K562 (cell line): ENCODE measurements around the gene ZNF143. TPM values are rescaled to one million over a fixed set of nuclear protein-coding genes. Genes with fewer than 3 reads are reported as not detected.
A peak's percentile ranks its signal among the peaks of the same experiment; 100 is the strongest.

Experiments
- BCLAF1 ChIP-seq, 2 experiments: fragments of 450-650 bp in 1 of 2; IDR thresholded peaks; 2 replicates each; pipeline ENCODE4 v1.6.1; 2011 to 2017; ENCODE audit warnings: low read depth in 2 of 2, antibody characterized with exemption in 1 of 2, borderline replicate concordance in 1 of 2, low read length in 1 of 2, mild to moderate bottlenecking in 1 of 2, mixed read lengths in 1 of 2; ENCODE audit not compliant: control insufficient read depth in 1 of 2
- CHD4 ChIP-seq: fragments of 200-600 bp; sonication (generic); IDR thresholded peaks from 3 replicates; pipeline ENCODE4 v1.6.1; 2012; ENCODE audit warnings: low read depth, mild to moderate bottlenecking, mixed read lengths, low read length, inconsistent platforms; ENCODE audit not compliant: insufficient read depth, insufficient replicate concordance, poor library complexity, severe bottlenecking
- DNMT1 ChIP-seq: fragments of 450-650 bp; IDR thresholded peaks from 2 replicates; pipeline ENCODE4 v1.6.1; 2016; ENCODE audit warnings: antibody characterized with exemption, mild to moderate bottlenecking
- E2F4 ChIP-seq: sonication (generic); formaldehyde crosslinking; IDR thresholded peaks from 2 replicates; pipeline ENCODE4 v1.8.0; 2022; ENCODE audit warnings: mild to moderate bottlenecking, low read depth, missing genetic modification reagents
- GATAD2B ChIP-seq: fragments of 450-650 bp; IDR thresholded peaks from 2 replicates; pipeline ENCODE4 v1.6.1; 2017; ENCODE audit warnings: mild to moderate bottlenecking, borderline replicate concordance
- HIVEP1 ChIP-seq: fragments of 250-450 bp; sonication (Bioruptor Pico); IDR thresholded peaks from 2 replicates; pipeline ENCODE4 v1.4.0; 2020; ENCODE audit warnings: mild to moderate bottlenecking
- MED1 ChIP-seq: sonication (generic); formaldehyde crosslinking; IDR thresholded peaks from 2 replicates; pipeline ENCODE4 v1.8.1; 2023; ENCODE audit warnings: missing genetic modification reagents, borderline replicate concordance
- NFIC ChIP-seq: fragments of 450-650 bp; IDR thresholded peaks from 2 replicates; pipeline ENCODE4 v1.6.1; 2017; ENCODE audit warnings: mild to moderate bottlenecking, inconsistent platforms
- NFIX ChIP-seq: fragments of 250-450 bp; sonication (Bioruptor Pico); IDR thresholded peaks from 2 replicates; pipeline ENCODE4 v1.4.0; 2020; ENCODE audit warnings: low read depth, mild to moderate bottlenecking, moderate library complexity
- PBX2 ChIP-seq, 2 experiments: IDR thresholded peaks in 1 of 2; conservative IDR thresholded peaks in 1 of 2; 2 replicates each; pipeline ENCODE4 v1.6.1; 2016; ENCODE audit warnings: low read depth in 2 of 2, mild to moderate bottlenecking in 1 of 2, missing compliant biosample characterization in 1 of 2, missing genetic modification characterization in 1 of 2, moderate library complexity in 1 of 2
- RAD51 ChIP-seq: fragments of 450-650 bp; IDR thresholded peaks from 2 replicates; pipeline ENCODE4 v1.7.1; 2016; ENCODE audit warnings: low read depth, mild to moderate bottlenecking, borderline replicate concordance
- RBM34 ChIP-seq: fragments of 200-400 bp; formaldehyde crosslinking; IDR thresholded peaks from 2 replicates; pipeline ENCODE4 v1.6.1; 2018; ENCODE audit warnings: low read length, borderline replicate concordance; ENCODE audit not compliant: insufficient read depth
- RNF219 ChIP-seq: fragments of 250-450 bp; sonication (Bioruptor Pico); IDR thresholded peaks from 2 replicates; pipeline ENCODE4 v1.5.0; 2022; ENCODE audit warnings: mild to moderate bottlenecking
- TCF3 ChIP-seq: sonication (generic); formaldehyde crosslinking; IDR thresholded peaks from 2 replicates; pipeline ENCODE4 v1.4.0; 2020; ENCODE audit warnings: mild to moderate bottlenecking, missing genetic modification reagents
- THRAP3 ChIP-seq: fragments of 450-650 bp; IDR thresholded peaks from 2 replicates; pipeline ENCODE4 v1.6.1; 2016; ENCODE audit warnings: mild to moderate bottlenecking, inconsistent platforms, borderline replicate concordance
- ZNF347 ChIP-seq: fragments of 450-650 bp; formaldehyde crosslinking; IDR thresholded peaks from 2 replicates; pipeline ENCODE4 v1.4.0; 2020; ENCODE audit warnings: low read depth, mild to moderate bottlenecking, moderate library complexity
- ZNF830 ChIP-seq: fragments of 250-450 bp; sonication (Bioruptor Pico); IDR thresholded peaks from 2 replicates; pipeline ENCODE4 v1.5.0; 2021; ENCODE audit warnings: mild to moderate bottlenecking
- polyA plus RNA-seq, 8 experiments: library from polyadenylated mRNA; depleted of rRNA in 4 of 8; stranded (reverse) in 5 of 8; unstranded in 3 of 8; fragments of >200 nt; fragmentation: Nextera tagmentation in 2 of 8; fragmentation: Illumina TruSeq in 1 of 8; extraction: Ambion mirVana in 2 of 8; extraction: Trizol in 1 of 8; gene quantifications; 2 replicates each; pipeline versions ENCODE4 v1.2.1 to v1.2.3, GENCODE V29; 2011 to 2014; ENCODE audit warnings: inconsistent platforms in 1 of 8, missing spikeins in 1 of 8
- total RNA-seq, 7 experiments: library from RNA; depleted of rRNA in 6 of 7; stranded (reverse); fragments of >200 nt in 6 of 7; fragmentation: Illumina TruSeq in 2 of 7; extraction: Trizol in 2 of 7; gene quantifications; 2 replicates each; pipeline versions ENCODE4 v1.2.1 to v1.2.3, GENCODE V29; 2011 to 2021; ENCODE audit warnings: low replicate concordance in 1 of 7

The ZNF143 gene
- total and polyA plus RNA-seq, 9 of the 15 experiments (the other 6 are each of a cell fraction or from before 2014, with no cell fraction given), result 18.4 to 58.5 (median 27.1) TPM

GRCh38 chr11:9530020-9530621, 69.3 kb downstream of the ZNF143 start (continued):
- TF ChIP-seq PBX2 (CRISPR knock-in tag; IDR thresholded peaks at IDR 0.05; ENCODE audit: low read depth), result no peak
- TF ChIP-seq PBX2 (tag; conservative IDR thresholded peaks at IDR 0.05; ENCODE audit: low read depth), result no peak
- no peak for TF ChIP-seq E2F4 (CRISPR knock-in tag)
- 0 out of 2 replicates have a peak, but pooled peaks have one; percentile 15 for TF ChIP-seq RAD51
- no peak for TF ChIP-seq BCLAF1 (IDR thresholded peaks at IDR 0.05; ENCODE audit: borderline replicate concordance in 1 of 2, control insufficient read depth in 1 of 2, low read depth in 2 of 2, low read length in 1 of 2)
- TF ChIP-seq GATAD2B, result no peak
- no peak for TF ChIP-seq CHD4
- TF ChIP-seq RNF219 (CRISPR knock-in tag), result no peak
- TF ChIP-seq ZNF830 (CRISPR knock-in tag), result no peak
- TF ChIP-seq THRAP3, result no peak
- TF ChIP-seq NFIC, result 0 out of 2 replicates have a peak, but pooled peaks have one; percentile 19
- TF ChIP-seq RBM34, result no peak
- 0 out of 2 replicates have a peak, but pooled peaks have one; percentile 12 for TF ChIP-seq TCF3 (CRISPR knock-in tag)
- TF ChIP-seq NFIX, result no peak
- TF ChIP-seq ZNF347 (CRISPR knock-in tag), result no peak
- TF ChIP-seq DNMT1, result no peak
- no peak for TF ChIP-seq HIVEP1
- no peak for TF ChIP-seq MED1
